MM.1S (cell line): Measurements from ENCODE around the gene NALCN.

ENCODE experiments used
- DNase-seq: peaks from one replicate; pipeline ENCODE4 v3.0.0-alpha.2; 2015
- H2AFZ ChIP-seq: fragments of 300-600 bp; sonication (generic); 2 replicates; pipeline ENCODE4 v1.6.0; 2016; ENCODE audit warnings: antibody characterized with exemption, low read length
- H3F3A ChIP-seq: fragments of 300-600 bp; sonication (generic); 2 replicates; pipeline ENCODE4 v1.6.1; 2016; ENCODE audit warnings: mild to moderate bottlenecking, antibody characterized with exemption, low read length, moderate library complexity, mixed read lengths; ENCODE audit not compliant: insufficient read depth
- H3K27ac ChIP-seq: fragments of 300-600 bp; sonication (generic); 2 replicates; pipeline ENCODE4 v1.5.1; 2016; ENCODE audit warnings: mild to moderate bottlenecking, low read length
- H3K27me3 ChIP-seq: fragments of 300-600 bp; sonication (generic); replicated peaks from 2 replicates; pipeline ENCODE4 v1.6.0; 2016; ENCODE audit warnings: low read length; ENCODE audit not compliant: insufficient read depth
- H3K36me3 ChIP-seq: fragments of 300-600 bp; sonication (generic); replicated peaks from 2 replicates; pipeline ENCODE4 v1.6.1; 2016; ENCODE audit warnings: mild to moderate bottlenecking, low read length, mixed read lengths; ENCODE audit not compliant: insufficient read depth
- H3K4me1 ChIP-seq: fragments of 300-600 bp; sonication (generic); 2 replicates; pipeline ENCODE4 v1.6.1; 2016; ENCODE audit warnings: low read length, mixed read lengths
- H3K4me2 ChIP-seq: fragments of 300-600 bp; sonication (generic); 2 replicates; pipeline ENCODE4 v1.6.0; 2016; ENCODE audit warnings: low read depth, low read length
- H3K4me3 ChIP-seq: fragments of 300-600 bp; sonication (generic); 2 replicates; pipeline ENCODE4 v1.5.1; 2016; ENCODE audit warnings: low read length, mixed read lengths
- H3K79me2 ChIP-seq: fragments of 300-600 bp; sonication (generic); 2 replicates; pipeline ENCODE4 v1.6.1; 2016; ENCODE audit warnings: mixed run types, low read length, mixed read lengths
- H3K9ac ChIP-seq: fragments of 300-600 bp; sonication (generic); 2 replicates; pipeline ENCODE4 v1.6.1; 2016; ENCODE audit warnings: low read length, mixed read lengths
- H3K9me2 ChIP-seq: fragments of 300-600 bp; sonication (generic); replicated peaks from 2 replicates; pipeline ENCODE4 v1.6.1; 2016; ENCODE audit warnings: mild to moderate bottlenecking, low read length, mixed read lengths; ENCODE audit not compliant: insufficient read depth
- H3K9me3 ChIP-seq: fragments of 300-600 bp; sonication (generic); replicated peaks from 2 replicates; pipeline ENCODE4 v1.6.1; 2016; ENCODE audit warnings: mild to moderate bottlenecking, low read length, mixed read lengths; ENCODE audit not compliant: insufficient read depth
- H4K20me1 ChIP-seq: fragments of 300-600 bp; sonication (generic); 2 replicates; pipeline ENCODE4 v1.6.1; 2016; ENCODE audit warnings: mild to moderate bottlenecking, low read length, moderate library complexity, mixed read lengths; ENCODE audit not compliant: insufficient read depth
- CTCF ChIP-seq: fragments of 300-600 bp; sonication (generic); IDR thresholded peaks from 2 replicates; pipeline ENCODE4 v1.5.1; 2016; ENCODE audit warnings: antibody characterized with exemption, low read length, mixed read lengths
- EZH2 ChIP-seq: fragments of 300-600 bp; sonication (generic); optimal IDR thresholded peaks from 2 replicates; pipeline ENCODE3; 2017; ENCODE audit warnings: low read depth, mild to moderate bottlenecking, antibody characterized with exemption, low read length, mixed read lengths
- EZH2phosphoT487 ChIP-seq: fragments of 300-600 bp; sonication (generic); IDR thresholded peaks from 2 replicates; pipeline ENCODE4 v1.6.1; 2018; ENCODE audit warnings: antibody characterized with exemption, low read length

The NALCN gene

GRCh38 chr13:101248739-101249514 is 167.4 kb downstream of the NALCN start:
- no peak overlapping the region for H3K9ac ChIP-seq
- H2AFZ ChIP-seq: no peak overlapping the region
- H3K36me3 ChIP-seq: no peaks in the 10 kb centered on the region
- H3K27ac ChIP-seq: no peak overlapping the region
- no peaks in the 10 kb centered on the region for H3F3A ChIP-seq
- no peak overlapping the region for H3K4me2 ChIP-seq
- H3K9me3 ChIP-seq: no peaks in the 10 kb centered on the region
- H3K27me3 ChIP-seq: no peaks in the 10 kb centered on the region
- H3K79me2 ChIP-seq: no peaks in the 10 kb centered on the region
- no peaks in the 10 kb centered on the region for H4K20me1 ChIP-seq
- H3K4me1 ChIP-seq: no peaks in the 10 kb centered on the region
- no peaks in the 10 kb centered on the region for H3K9me2 ChIP-seq
- no peak overlapping the region for H3K4me3 ChIP-seq
- no peak for DNase-seq
- TF ChIP-seq CTCF (no peak), EZH2 (no peak), EZH2phosphoT487 (no peak)

DNA sequence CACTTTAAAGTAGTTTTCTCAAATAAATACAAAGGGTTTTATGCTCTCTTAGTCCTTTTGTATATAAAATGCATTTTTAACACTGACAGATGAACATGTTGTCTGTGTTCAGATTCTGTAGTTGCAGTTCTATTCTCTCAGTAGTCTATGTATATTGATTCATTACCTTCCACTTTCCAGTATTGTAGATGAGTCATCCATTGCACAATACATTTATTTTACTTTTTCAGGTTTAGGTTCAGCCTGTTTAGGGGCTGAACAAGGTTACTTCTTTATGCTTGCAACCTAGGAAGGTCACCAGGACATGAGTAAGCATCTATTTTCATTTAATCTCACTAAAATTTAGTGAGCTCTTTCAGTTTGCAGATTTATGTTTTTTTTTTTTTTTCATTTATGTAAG is 173.6 kb downstream of the NALCN start:
- Histone ChIP-seq H3K27me3 (no peaks in the 10 kb centered on the region), H3K4me1 (no peaks in the 10 kb centered on the region), H3K27ac (no peak overlapping the region), H3K9ac (no peak overlapping the region), H3K36me3 (no peaks in the 10 kb centered on the region), H3K4me2 (no peak overlapping the region), H4K20me1 (no peaks in the 10 kb centered on the region), H3K9me2 (no peaks in the 10 kb centered on the region), H3K4me3 (no peak overlapping the region), H2AFZ (no peak overlapping the region), H3F3A (no peaks in the 10 kb centered on the region), H3K79me2 (no peaks in the 10 kb centered on the region), H3K9me3 (no peaks in the 10 kb centered on the region)
- DNase-seq: no peak
- TF ChIP-seq EZH2 (no peak), CTCF (no peak), EZH2phosphoT487 (no peak)

- H3K27me3 ChIP-seq: no peaks in the 10 kb centered on the region
- no peak overlapping the region for H3K9ac ChIP-seq
- H3F3A ChIP-seq: no peaks in the 10 kb centered on the region
- no peaks in the 10 kb centered on the region for H4K20me1 ChIP-seq
- no peak overlapping the region for H2AFZ ChIP-seq
- H3K36me3 ChIP-seq: no peaks in the 10 kb centered on the region
- TF ChIP-seq EZH2phosphoT487 (no peak), CTCF (no peak), EZH2 (no peak)
- no peaks in the 10 kb centered on the region for H3K79me2 ChIP-seq
- H3K9me2 ChIP-seq: no peaks in the 10 kb centered on the region
- no peak for DNase-seq
- no peaks in the 10 kb centered on the region for H3K4me1 ChIP-seq
- no peak overlapping the region for H3K4me2 ChIP-seq
- H3K27ac ChIP-seq: no peak overlapping the region
- no peak overlapping the region for H3K4me3 ChIP-seq
- H3K9me3 ChIP-seq: no peaks in the 10 kb centered on the region
Observed at GRCh38 chr13:101238555-101238954, 177.8 kb downstream of the NALCN start.
